Measurements from ENCODE around the gene COQ10B.

COQ10B gene

GRCh38 chr2:197452754-197453122, 614 bp upstream of the COQ10B start:
- peak overlapping the region; percentile 53 for H3K4me3 ChIP-seq (ENCODE audit: low read depth, low read length)
- no peak for TF ChIP-seq CTCF (IDR thresholded peaks at IDR 0.05; ENCODE audit: borderline replicate concordance, insufficient read depth, low read depth, low read length)

DNA sequence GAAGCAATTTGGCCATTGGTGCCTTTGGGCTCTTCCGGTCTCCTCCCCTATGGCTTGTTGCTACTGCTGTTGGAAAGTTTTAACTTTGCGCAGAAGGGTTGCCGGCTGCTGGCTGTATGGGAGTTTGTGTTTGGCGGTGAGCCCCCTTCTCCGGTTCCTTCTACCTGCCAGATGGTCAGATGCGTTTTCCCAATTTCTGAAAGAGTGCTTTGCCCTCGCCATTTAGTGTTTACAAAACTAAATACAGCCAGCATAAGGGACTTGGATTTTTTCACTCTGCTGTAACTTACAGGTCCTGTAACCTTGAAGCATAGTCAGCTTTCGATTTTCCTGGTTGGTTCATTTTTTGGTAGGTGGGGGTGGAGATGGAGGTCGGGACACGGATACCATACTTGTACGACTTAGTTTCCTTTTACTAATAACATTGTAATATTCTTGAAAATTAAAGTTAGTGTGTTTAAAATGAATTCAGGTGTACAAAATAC, 604 bp downstream of the COQ10B start:
- H3K4me3 ChIP-seq (ENCODE audit: low read depth, low read length) = peak overlapping the region; percentile 79
- no peak for TF ChIP-seq CTCF (IDR thresholded peaks at IDR 0.05; ENCODE audit: borderline replicate concordance, insufficient read depth, low read depth, low read length)

DNA sequence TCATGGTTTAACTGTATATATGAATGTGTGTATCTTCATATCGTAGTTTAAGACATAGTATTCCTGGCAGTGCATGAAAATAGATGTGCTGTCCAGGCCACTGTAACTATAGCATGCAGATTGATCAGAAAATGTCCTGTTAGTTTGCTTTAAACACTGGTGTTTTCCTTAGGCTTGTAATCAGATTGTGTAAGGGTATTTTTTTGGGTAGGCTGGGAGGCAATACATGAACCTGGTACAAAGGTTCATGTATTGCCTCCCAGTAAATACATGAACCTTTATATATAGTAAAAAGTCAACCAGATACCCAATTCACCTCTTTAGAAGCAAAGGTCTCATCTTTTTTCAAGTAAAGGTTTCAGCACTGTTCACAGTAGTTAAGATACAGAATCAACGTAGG, 1.6 kb downstream of the COQ10B start:
- no peak for TF ChIP-seq CTCF (IDR thresholded peaks at IDR 0.05; ENCODE audit: borderline replicate concordance, insufficient read depth, low read depth, low read length)
- no peak overlapping the region for H3K4me3 ChIP-seq (ENCODE audit: low read depth, low read length)

GRCh38 chr2:197455428-197455827, 2.1 kb downstream of the COQ10B start:
- no peak for TF ChIP-seq CTCF (IDR thresholded peaks at IDR 0.05; ENCODE audit: borderline replicate concordance, insufficient read depth, low read depth, low read length)
- no peak overlapping the region for H3K4me3 ChIP-seq (ENCODE audit: low read depth, low read length)

DNA sequence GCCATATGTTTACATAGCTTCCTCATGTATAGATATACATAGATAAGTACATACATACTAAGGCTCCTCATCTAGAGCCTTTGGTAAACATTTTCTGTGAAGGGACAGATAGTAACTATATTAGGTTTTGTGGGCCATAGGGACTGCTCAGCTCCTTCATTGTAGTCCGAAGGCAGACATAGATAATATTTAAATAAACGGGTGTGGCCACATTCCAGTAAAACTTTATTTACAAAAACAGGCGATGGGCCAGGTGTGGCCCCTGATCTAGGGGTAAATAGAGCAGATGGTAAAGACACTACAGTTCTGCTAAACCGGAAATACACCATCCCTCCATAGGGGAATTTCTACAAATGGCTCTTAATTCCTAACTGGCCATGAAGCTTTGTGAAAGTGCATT, 7.3 kb downstream of the COQ10B start:
- no peak for TF ChIP-seq CTCF (IDR thresholded peaks at IDR 0.05; ENCODE audit: borderline replicate concordance, insufficient read depth, low read depth, low read length)
- H3K4me3 ChIP-seq (ENCODE audit: low read depth, low read length) = no peak overlapping the region

DNA sequence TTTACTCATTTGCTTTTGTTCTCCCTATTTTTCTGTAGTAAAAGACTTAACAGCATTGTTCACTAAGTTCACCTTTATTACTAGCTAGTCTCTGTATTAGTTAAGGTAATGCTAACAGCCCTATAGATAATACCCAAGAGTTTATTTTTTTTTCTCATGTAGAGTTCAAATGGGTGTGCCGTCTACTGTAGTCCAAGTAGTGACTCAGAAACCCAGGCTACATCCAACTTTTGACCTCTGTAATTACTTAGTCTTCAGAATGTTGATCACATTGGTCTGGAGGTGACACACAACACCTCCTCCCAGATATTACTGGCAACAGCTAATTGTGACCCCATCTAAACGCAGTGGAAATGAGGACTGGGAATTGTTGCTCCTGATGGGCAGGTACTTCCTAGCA, 7.7 kb downstream of the COQ10B start:
- H3K4me3 ChIP-seq (ENCODE audit: low read depth, low read length) = no peak overlapping the region
- TF ChIP-seq CTCF (IDR thresholded peaks at IDR 0.05; ENCODE audit: borderline replicate concordance, insufficient read depth, low read depth, low read length) = no peak

- H3K4me3 ChIP-seq (ENCODE audit: low read depth, low read length) = no peak overlapping the region
- no peak for TF ChIP-seq CTCF (IDR thresholded peaks at IDR 0.05; ENCODE audit: borderline replicate concordance, insufficient read depth, low read depth, low read length)
Measured at GRCh38 chr2:197464175-197464574, 10.8 kb downstream of the COQ10B start.

Measured in GM12875 (cell line).